GM12878 (cell line): ENCODE results near the gene CCRL2. TPM values are rescaled to one million over a fixed set of nuclear protein-coding genes. Genes with fewer than 3 reads are reported as not detected.

Source experiments
- ATAC-seq: fragments of 200-7000 bp; cut with Tn5 transposase; 3 replicates; pipeline ENCODE4 v1.9.1; 2020; ENCODE audit warnings: mild to moderate bottlenecking, moderate library complexity
- BruUV-seq: library from RNA; stranded (reverse); fragments of 400-500 nt; replicated peaks from 2 replicates; lab custom pipeline; 2021; lab: Mats Ljungman, UMichigan
- CTCF ChIA-PET: fragments of 300-600 bp; sonication (Branson Sonifier 250); formaldehyde crosslinking; extraction: SDS; loops from one replicate; lab custom pipeline; 2021; ENCODE audit warnings: inconsistent platforms; lab: Yijun Ruan, JAX
- POLR2A ChIA-PET: fragments of 350-600 bp; formaldehyde crosslinking; extraction: SDS; loops from one replicate; lab custom pipeline; 2021; ENCODE audit warnings: inconsistent platforms; lab: Charles Lee
- RAD21 ChIA-PET: fragments of 300-600 bp; sonication (Branson Sonifier 250); formaldehyde crosslinking; loops from one replicate; lab custom pipeline; 2023; ENCODE audit warnings: antibody characterized with exemption; ENCODE audit not compliant: unreplicated experiment; lab: Charles Lee
- SMC1A ChIA-PET: fragments of 300-600 bp; sonication (Branson Sonifier 250); formaldehyde crosslinking; loops from one replicate; lab custom pipeline; 2023; ENCODE audit not compliant: unreplicated experiment, uncharacterized antibody; lab: Charles Lee
- DNase-seq: peaks from one replicate; pipeline ENCODE4 v3.0.0-alpha.2; 2011; ENCODE audit warnings: low read depth, low spot score
- FAIRE-seq: peaks from 3 replicates; lab custom pipeline; 2011; peaks lifted over from hg19 to GRCh38; lab: Jason Lieb, UNC
- H2AFZ ChIP-seq: 2 replicates; pipeline ENCODE4 v1.6.0; 2011; ENCODE audit warnings: low read depth, low read length, control low read depth; ENCODE audit not compliant: control insufficient read depth
- H3K27ac ChIP-seq: 2 replicates; pipeline ENCODE4 v1.5.1; 2011; ENCODE audit warnings: control low read depth; ENCODE audit not compliant: control insufficient read depth, insufficient read depth
- H3K27me3 ChIP-seq, 2 experiments: replicated peaks in 1 of 2; 2 replicates each; pipeline versions ENCODE4 v1.6.0 to v1.6.1; 2011; ENCODE audit warnings: low read length in 1 of 2; ENCODE audit not compliant: control insufficient read depth in 2 of 2, insufficient read depth in 2 of 2
- H3K36me3 ChIP-seq, 2 experiments: 2 replicates each; pipeline ENCODE4 v1.5.1; 2011; ENCODE audit warnings: low read length in 1 of 2; ENCODE audit not compliant: control insufficient read depth in 2 of 2, insufficient read depth in 2 of 2
- H3K4me1 ChIP-seq: 2 replicates; pipeline ENCODE4 v1.6.1; 2011; ENCODE audit warnings: mild to moderate bottlenecking, low read length, moderate library complexity, mixed read lengths; ENCODE audit not compliant: control insufficient read depth, insufficient read depth
- H3K4me2 ChIP-seq: 2 replicates; pipeline ENCODE4 v1.6.0; 2011; ENCODE audit warnings: control low read depth; ENCODE audit not compliant: control insufficient read depth, insufficient read depth
- H3K4me3 ChIP-seq: fragments of 200-600 bp; sonication (generic); 2 replicates; pipeline ENCODE4 v1.5.1; 2016
- H3K79me2 ChIP-seq: 2 replicates; pipeline ENCODE4 v1.6.0; 2011; ENCODE audit warnings: low read length; ENCODE audit not compliant: control insufficient read depth, insufficient read depth
- H3K9ac ChIP-seq: 2 replicates; pipeline ENCODE4 v1.8.0; 2011; ENCODE audit warnings: low read length, control low read depth, mixed read lengths; ENCODE audit not compliant: control insufficient read depth, insufficient read depth
- H3K9me3 ChIP-seq: replicated peaks from 3 replicates; pipeline ENCODE4 v1.5.1; 2011; ENCODE audit warnings: mild to moderate bottlenecking, low read length; ENCODE audit not compliant: control insufficient read depth, insufficient read depth
- H4K20me1 ChIP-seq: 2 replicates; pipeline ENCODE4 v1.6.0; 2011; ENCODE audit not compliant: control insufficient read depth, insufficient read depth
- CREM ChIP-seq: IDR thresholded peaks from 2 replicates; pipeline ENCODE4 v1.6.1; 2014; ENCODE audit warnings: antibody characterized with exemption, low read depth
- E2F8 ChIP-seq: fragments of 450-650 bp; IDR thresholded peaks from 2 replicates; pipeline ENCODE4 v1.6.1; 2018; ENCODE audit warnings: mild to moderate bottlenecking, low read depth, moderate library complexity; ENCODE audit not compliant: partially characterized antibody
- HSF1 ChIP-seq: fragments of 150-350 bp; IDR thresholded peaks from 2 replicates; pipeline ENCODE4 v1.6.1; 2014; ENCODE audit warnings: mild to moderate bottlenecking, low read depth, low read length
- IKZF2 ChIP-seq, 2 experiments: fragments of 450-650 bp; IDR thresholded peaks; 2 replicates each; pipeline ENCODE4 v1.6.1; 2017; ENCODE audit warnings: mild to moderate bottlenecking in 2 of 2, moderate library complexity in 2 of 2
- IRF4 ChIP-seq: IDR thresholded peaks from 2 replicates; pipeline ENCODE4 v1.6.1; 2011; ENCODE audit warnings: low read depth, low read length
- KDM1A ChIP-seq: fragments of 200-600 bp; sonication (generic); IDR thresholded peaks from 2 replicates; pipeline ENCODE4 v1.6.1; 2016; ENCODE audit warnings: borderline replicate concordance
- NFYA ChIP-seq: IDR thresholded peaks from 2 replicates; pipeline ENCODE4 v1.6.1; 2011; ENCODE audit warnings: low read depth, mild to moderate bottlenecking, low read length, improper control_type of control experiment, borderline replicate concordance
- SUPT20H ChIP-seq: IDR thresholded peaks from 2 replicates; pipeline ENCODE4 v1.6.1; 2011; ENCODE audit warnings: low read depth, mild to moderate bottlenecking, low read length, moderate library complexity, borderline replicate concordance; ENCODE audit not compliant: control insufficient read depth
- WGBS: methylation state at CpG from one replicate; pipeline ENCODE4 v1.1.6; 2016; ENCODE audit warnings: low lambda C conversion rate; ENCODE audit not compliant: insufficient replicate concordance, insufficient coverage; ENCODE audit errors: missing lambda C conversion rate; 5-methylcytosine and 5-hydroxymethylcytosine counted together
- in situ Hi-C: fragments of 300-500 bp; cut with MboI; formaldehyde crosslinking; loops from 9 replicates; pipeline ENCODE4 v1.14.3; 2018; ENCODE audit warnings: mixed read lengths
- intact Hi-C: fragments of 100-400 bp; cut with micrococcal nuclease; formaldehyde crosslinking; loops from one replicate; pipeline ENCODE4 v1.14.2; 2022; ENCODE audit not compliant: unreplicated experiment
- polyA plus RNA-seq, 11 experiments: library from polyadenylated mRNA; depleted of rRNA in 4 of 11; unstranded in 6 of 11; stranded (reverse) in 5 of 11; fragments of >200 nt; fragmentation: Nextera tagmentation in 4 of 11; fragmentation: Illumina TruSeq in 1 of 11; extraction: Ambion mirVana in 4 of 11; extraction: Trizol in 1 of 11; gene quantifications; 1 replicate in 1 of 11; 2 replicates in 10 of 11; pipeline versions ENCODE4 v1.2.1 to v1.2.3, GENCODE V29; 2011 to 2016; ENCODE audit warnings: inconsistent platforms in 2 of 11, missing spikeins in 2 of 11, low read depth in 1 of 11
- total RNA-seq, 4 experiments: library from RNA; depleted of rRNA in 3 of 4; stranded (reverse); fragments of >200 nt in 3 of 4; fragmentation: Illumina TruSeq in 1 of 4; extraction: Trizol in 1 of 4; gene quantifications; 2 replicates each; pipeline versions ENCODE4 v1.2.1 to v1.2.3, GENCODE V29; 2013 to 2021
- TF ChIP-seq, protein P1 (sequence below), 3 experiments: IDR thresholded peaks in 2 of 3; conservative IDR thresholded peaks in 1 of 3; 2 replicates each; pipeline ENCODE4 v1.5.1; 2011; ENCODE audit warnings: low read depth in 3 of 3, low read length in 3 of 3, mild to moderate bottlenecking in 3 of 3, control low read depth in 2 of 3, moderate library complexity in 2 of 3, inconsistent platforms in 1 of 3, mixed read lengths in 1 of 3; ENCODE audit not compliant: control insufficient read depth in 2 of 3, insufficient read depth in 1 of 3; ENCODE audit errors: extremely low read depth in 1 of 3

The CCRL2 gene
- total and polyA plus RNA-seq, 10 of the 15 experiments (the other 5 are each of a cell fraction or from before 2014, with no cell fraction given), result 0.04 to 2.5 (median 1.8) TPM

DNA sequence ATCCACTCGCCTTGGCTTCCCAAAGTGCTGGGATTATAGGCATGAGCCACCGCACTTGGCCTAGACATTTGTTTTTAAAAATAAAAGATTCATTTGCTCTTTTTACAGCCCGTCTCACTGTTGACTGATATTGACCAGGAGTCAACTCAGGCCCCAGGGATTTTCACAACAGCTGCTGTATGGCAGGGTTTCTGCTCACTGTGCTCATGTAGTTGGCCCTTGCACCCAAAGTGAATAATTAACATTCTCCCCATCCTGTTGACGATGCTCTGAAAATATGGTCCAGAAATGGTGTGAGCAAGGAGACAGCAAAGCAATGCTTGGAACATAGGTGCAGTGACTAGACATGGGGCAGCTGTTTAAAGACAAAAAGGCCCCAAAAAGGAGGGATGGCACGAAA lies 39.2 kb upstream of the CCRL2 start:
- DNase-seq, result no peak
- no peak overlapping the region for H3K4me2 ChIP-seq
- H3K4me1 ChIP-seq, result peaks cover 14% of the 10 kb centered on the region
- TF ChIP-seq NFYA (no peak), HSF1 (no peak), IKZF2 (IDR thresholded peaks at IDR 0.05) (no peak), IRF4 (no peak), E2F8 (no peak), SUPT20H (no peak), KDM1A (no peak), CREM (no peak)
- TF ChIP-seq, protein P1, sequence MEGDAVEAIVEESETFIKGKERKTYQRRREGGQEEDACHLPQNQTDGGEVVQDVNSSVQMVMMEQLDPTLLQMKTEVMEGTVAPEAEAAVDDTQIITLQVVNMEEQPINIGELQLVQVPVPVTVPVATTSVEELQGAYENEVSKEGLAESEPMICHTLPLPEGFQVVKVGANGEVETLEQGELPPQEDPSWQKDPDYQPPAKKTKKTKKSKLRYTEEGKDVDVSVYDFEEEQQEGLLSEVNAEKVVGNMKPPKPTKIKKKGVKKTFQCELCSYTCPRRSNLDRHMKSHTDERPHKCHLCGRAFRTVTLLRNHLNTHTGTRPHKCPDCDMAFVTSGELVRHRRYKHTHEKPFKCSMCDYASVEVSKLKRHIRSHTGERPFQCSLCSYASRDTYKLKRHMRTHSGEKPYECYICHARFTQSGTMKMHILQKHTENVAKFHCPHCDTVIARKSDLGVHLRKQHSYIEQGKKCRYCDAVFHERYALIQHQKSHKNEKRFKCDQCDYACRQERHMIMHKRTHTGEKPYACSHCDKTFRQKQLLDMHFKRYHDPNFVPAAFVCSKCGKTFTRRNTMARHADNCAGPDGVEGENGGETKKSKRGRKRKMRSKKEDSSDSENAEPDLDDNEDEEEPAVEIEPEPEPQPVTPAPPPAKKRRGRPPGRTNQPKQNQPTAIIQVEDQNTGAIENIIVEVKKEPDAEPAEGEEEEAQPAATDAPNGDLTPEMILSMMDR (IDR thresholded peaks at IDR 0.05 in 2 of 3, conservative IDR thresholded peaks at IDR 0.05 in 1 of 3; ENCODE audit: control insufficient read depth in 2 of 3, extremely low read depth in 1 of 3, insufficient read depth in 1 of 3, low read depth in 3 of 3, low read length in 3 of 3), result no peak
- H3K27me3 ChIP-seq, result no peaks in the 10 kb centered on the region
- no peaks in the 10 kb centered on the region for H3K79me2 ChIP-seq
- no peaks in the 10 kb centered on the region for H4K20me1 ChIP-seq
- in situ Hi-C loops (no loop called here), intact Hi-C loops (loop anchor here (1.0 kb wide), 5 partner anchors 92 to 279 kb away; partner anchors contain the start of gene CCR1)
- no peak overlapping the region for H3K27ac ChIP-seq
- FAIRE-seq, result no peak
- no peaks in the 10 kb centered on the region for H3K9me3 ChIP-seq
- H3K4me3 ChIP-seq, result no peak overlapping the region
- no TSS peak for BruUV-seq
- H2AFZ ChIP-seq, result no peak overlapping the region
- no peaks in the 10 kb centered on the region for H3K36me3 ChIP-seq
- ChIA-PET CTCF (interaction anchor here (0.8 to 21.1 kb wide), 33 partner anchors 8 to 428 kb away, joined by 3 to 714 read pairs (median 9); partner anchors contain the start of gene CCR1), RAD21 (interaction anchor here (0.8 to 13.5 kb wide), 27 partner anchors 8 to 438 kb away, joined by 3 to 421 read pairs (median 12); partner anchors contain the start of genes CCR1 and CCR2), SMC1A (interaction anchor here (0.9 to 15.8 kb wide), 27 partner anchors 8 to 282 kb away, joined by 3 to 581 read pairs (median 18); partner anchors contain the start of genes CCR1 and CCR2), POLR2A (interaction anchor here (1.0 to 5.9 kb wide), 4 partner anchors 58 to 280 kb away, joined by 3 to 22 read pairs (median 6); no protein-coding TSS in a partner anchor)
- ATAC-seq, result no peak
- no peak overlapping the region for H3K9ac ChIP-seq
- 81% methylated on average over 5 of the region's 5 CpGs for WGBS
